Occipital lobe (tissue), 2 donors: ENCODE measurements around the gene DUS1L. TPM values are rescaled to one million over a fixed set of nuclear protein-coding genes. Genes with fewer than 3 reads are reported as not detected.

Experiments used
- DNase-seq: peaks from one replicate; lab custom pipeline; 2025; lab: John Stamatoyannopoulos, UW
- total RNA-seq: library from RNA; depleted of rRNA; stranded (reverse); fragments of >200 nt; gene quantifications from one replicate; pipeline ENCODE4 v1.2.3, GENCODE V29; 2014

The DUS1L gene
- total RNA-seq, 1 donor from 2014 or later: 21.4 TPM

GRCh38 chr17:82087961-82088837, 22.6 kb upstream of the DUS1L start:
- no peak for DNase-seq

GRCh38 chr17:82086941-82087906, 21.6 kb upstream of the DUS1L start:
- no peak for DNase-seq

GRCh38 chr17:82085931-82086764, 20.5 kb upstream of the DUS1L start:
- DNase-seq: no peak

- no peak for DNase-seq
Observed at GRCh38 chr17:82085031-82085861, 19.6 kb upstream of the DUS1L start.

- no peak for DNase-seq
Observed at GRCh38 chr17:82084373-82085030, 18.9 kb upstream of the DUS1L start.

- DNase-seq: no peak
Observed at GRCh38 chr17:82083533-82084359, 18.1 kb upstream of the DUS1L start.

GRCh38 chr17:82083009-82083408, 17.4 kb upstream of the DUS1L start:
- DNase-seq: no peak

GRCh38 chr17:82082456-82082855, 16.9 kb upstream of the DUS1L start:
- no peak for DNase-seq

- no peak for DNase-seq
Observed at GRCh38 chr17:82081966-82082365, 16.4 kb upstream of the DUS1L start.

- no peak for DNase-seq
Observed at GRCh38 chr17:82081546-82081945, 15.9 kb upstream of the DUS1L start.

- DNase-seq: no peak
Observed at GRCh38 chr17:82080789-82081464, 15.3 kb upstream of the DUS1L start.

- DNase-seq: no peak
Observed at GRCh38 chr17:82080048-82080788, 14.6 kb upstream of the DUS1L start.

- DNase-seq: no peak
Observed at GRCh38 chr17:82079001-82079677, 13.5 kb upstream of the DUS1L start.

- DNase-seq: no peak
Observed at GRCh38 chr17:82078433-82078832, 12.8 kb upstream of the DUS1L start.

- DNase-seq: no peak
Observed at GRCh38 chr17:82077617-82078358, 12.2 kb upstream of the DUS1L start.
